ENCODE measurements around the gene RXFP3. TPM values are rescaled to one million over a fixed set of nuclear protein-coding genes. Genes with fewer than 3 reads are reported as not detected.

RXFP3 gene
- total RNA-seq, 2 donors from 2014 or later: not detected

DNA sequence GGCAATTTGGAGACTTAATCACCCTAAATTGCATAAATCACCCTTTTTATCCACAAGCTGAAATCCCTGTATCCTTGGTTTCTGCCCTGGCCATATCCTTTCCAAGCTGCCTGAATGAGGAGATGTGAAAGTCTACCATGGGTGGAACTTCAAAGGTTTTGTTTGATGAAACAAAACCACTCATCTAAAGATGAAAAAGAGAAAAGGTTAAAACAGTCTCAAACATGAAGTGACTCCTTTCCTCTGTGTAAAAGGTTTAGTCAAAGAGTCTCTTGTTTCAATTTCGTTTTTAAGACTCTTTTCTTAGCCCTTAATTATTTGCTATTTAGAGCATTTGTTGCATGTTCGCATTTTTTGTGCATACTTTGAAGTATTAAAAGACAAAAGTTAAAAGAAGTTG, 37.1 kb downstream of the RXFP3 start:
- H3K4me1 ChIP-seq: peaks cover 11% of the 10 kb centered on the region
- H3K36me3 ChIP-seq (replicated peaks in 1 of 2; ENCODE audit: insufficient read depth in 1 of 2, low read depth in 2 of 2): no peaks in the 10 kb centered on the region
- no peak overlapping the region for H3K27ac ChIP-seq
- no peaks in the 10 kb centered on the region for H3K9me3 ChIP-seq
- H3K27me3 ChIP-seq: no peaks in the 10 kb centered on the region
- ATAC-seq: no peak
- DNase-seq: no peak
- intact Hi-C loops (cut with DNase I): no loop called here
- TF ChIP-seq POLR2A (IDR thresholded peaks at IDR 0.05): no peak
- no peak overlapping the region for H3K4me3 ChIP-seq
- 53 to 54% methylated on average over 2 of the region's 2 CpGs for WGBS, 2 donors

DNA sequence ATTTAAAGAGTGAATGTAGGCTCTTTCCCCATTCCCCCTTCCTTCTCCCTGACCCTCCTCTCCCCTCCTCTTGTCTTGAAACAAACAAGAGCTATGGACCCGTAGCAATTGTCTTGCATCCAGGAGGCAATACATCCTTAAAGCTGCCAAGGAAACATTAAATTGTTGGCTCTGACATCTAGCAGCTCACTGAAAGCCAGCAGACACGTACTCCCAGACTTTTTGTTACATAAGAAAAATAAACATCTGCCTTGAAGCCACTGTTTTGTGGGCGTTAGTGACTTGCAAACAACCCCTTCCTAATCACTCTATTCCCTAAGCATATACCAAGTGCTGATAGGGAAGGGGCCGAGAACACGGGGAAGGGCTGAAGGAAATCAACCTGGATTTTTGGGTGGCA, 39.7 kb downstream of the RXFP3 start:
- 39 to 41% methylated on average over 5 of the region's 5 CpGs for WGBS, 2 donors
- DNase-seq: no peak
- intact Hi-C loops (cut with DNase I): no loop called here
- TF ChIP-seq, protein P1, sequence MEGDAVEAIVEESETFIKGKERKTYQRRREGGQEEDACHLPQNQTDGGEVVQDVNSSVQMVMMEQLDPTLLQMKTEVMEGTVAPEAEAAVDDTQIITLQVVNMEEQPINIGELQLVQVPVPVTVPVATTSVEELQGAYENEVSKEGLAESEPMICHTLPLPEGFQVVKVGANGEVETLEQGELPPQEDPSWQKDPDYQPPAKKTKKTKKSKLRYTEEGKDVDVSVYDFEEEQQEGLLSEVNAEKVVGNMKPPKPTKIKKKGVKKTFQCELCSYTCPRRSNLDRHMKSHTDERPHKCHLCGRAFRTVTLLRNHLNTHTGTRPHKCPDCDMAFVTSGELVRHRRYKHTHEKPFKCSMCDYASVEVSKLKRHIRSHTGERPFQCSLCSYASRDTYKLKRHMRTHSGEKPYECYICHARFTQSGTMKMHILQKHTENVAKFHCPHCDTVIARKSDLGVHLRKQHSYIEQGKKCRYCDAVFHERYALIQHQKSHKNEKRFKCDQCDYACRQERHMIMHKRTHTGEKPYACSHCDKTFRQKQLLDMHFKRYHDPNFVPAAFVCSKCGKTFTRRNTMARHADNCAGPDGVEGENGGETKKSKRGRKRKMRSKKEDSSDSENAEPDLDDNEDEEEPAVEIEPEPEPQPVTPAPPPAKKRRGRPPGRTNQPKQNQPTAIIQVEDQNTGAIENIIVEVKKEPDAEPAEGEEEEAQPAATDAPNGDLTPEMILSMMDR (IDR thresholded peaks at IDR 0.05): no peak
- TF ChIP-seq POLR2A (IDR thresholded peaks at IDR 0.05): no peak
- Histone ChIP-seq H3K4me3 (no peak overlapping the region), H3K36me3 (replicated peaks in 1 of 2; ENCODE audit: insufficient read depth in 1 of 2, low read depth in 2 of 2) (no peaks in the 10 kb centered on the region), H3K9me3 (no peaks in the 10 kb centered on the region), H3K4me1 (peaks cover 9% of the 10 kb centered on the region), H3K27me3 (no peaks in the 10 kb centered on the region), H3K27ac (no peak overlapping the region)
- ATAC-seq: no peak

DNA sequence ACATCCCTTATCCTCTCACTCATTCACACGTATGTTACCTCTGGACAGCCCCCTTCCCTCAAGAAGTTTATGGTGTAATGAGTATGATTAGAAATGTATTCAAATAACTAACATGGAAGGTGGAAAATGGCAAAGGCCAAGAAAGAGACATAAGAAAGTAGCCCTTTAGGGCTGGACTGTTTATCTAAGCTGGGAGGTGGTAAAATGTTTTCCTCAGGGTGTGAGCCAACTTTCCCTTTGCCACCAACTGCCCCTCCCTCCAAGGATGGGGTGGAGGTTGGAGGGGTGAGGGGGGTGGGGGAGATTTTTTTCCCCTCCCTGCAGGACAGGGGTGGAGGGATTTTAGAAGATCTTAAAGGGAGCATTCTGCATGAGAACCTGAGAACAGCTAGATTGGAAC, 40.1 kb downstream of the RXFP3 start:
- Histone ChIP-seq H3K27me3 (no peaks in the 10 kb centered on the region), H3K27ac (no peak overlapping the region), H3K4me3 (no peak overlapping the region), H3K36me3 (replicated peaks in 1 of 2; ENCODE audit: insufficient read depth in 1 of 2, low read depth in 2 of 2) (no peaks in the 10 kb centered on the region), H3K4me1 (peaks cover 9% of the 10 kb centered on the region), H3K9me3 (no peaks in the 10 kb centered on the region)
- 75 to 85% methylated on average over 1 of the region's 1 CpG for WGBS, 2 donors
- ATAC-seq (no peak), DNase-seq (no peak)
- TF ChIP-seq, protein P1 (IDR thresholded peaks at IDR 0.05): no peak
- TF ChIP-seq POLR2A (IDR thresholded peaks at IDR 0.05): no peak
- intact Hi-C loops (cut with DNase I): no loop called here

DNA sequence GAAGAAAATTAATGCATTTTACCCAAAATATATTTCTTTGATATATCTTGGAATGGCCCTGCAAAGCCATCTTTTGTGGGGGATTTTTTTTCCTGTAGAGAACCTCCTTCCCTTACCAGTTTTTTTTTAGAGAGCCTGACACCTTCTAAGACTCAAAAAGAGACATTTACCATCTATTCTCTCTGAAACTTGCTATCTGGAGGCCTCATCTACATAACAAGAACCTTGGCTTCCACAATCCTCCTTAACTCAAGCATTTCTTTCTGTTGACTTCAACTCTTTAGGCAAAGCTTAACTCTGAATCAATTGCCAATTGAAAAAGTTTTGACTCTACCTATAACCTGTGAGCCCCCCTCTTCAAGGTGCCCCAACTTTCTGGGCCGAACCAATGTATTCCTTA, 42.1 kb downstream of the RXFP3 start:
- no peaks in the 10 kb centered on the region for H3K36me3 ChIP-seq (replicated peaks in 1 of 2; ENCODE audit: insufficient read depth in 1 of 2, low read depth in 2 of 2)
- intact Hi-C loops (cut with DNase I): no loop called here
- H3K9me3 ChIP-seq: no peaks in the 10 kb centered on the region
- ATAC-seq (no peak), DNase-seq (no peak)
- TF ChIP-seq POLR2A (IDR thresholded peaks at IDR 0.05): no peak
- TF ChIP-seq, protein P1 (IDR thresholded peaks at IDR 0.05): no peak
- H3K4me1 ChIP-seq: peaks cover 14% of the 10 kb centered on the region
- WGBS, 2 donors: 90 to 91% methylated on average over 1 of the region's 1 CpG
- H3K27me3 ChIP-seq: no peaks in the 10 kb centered on the region
- no peak overlapping the region for H3K4me3 ChIP-seq
- H3K27ac ChIP-seq: no peak overlapping the region

DNA sequence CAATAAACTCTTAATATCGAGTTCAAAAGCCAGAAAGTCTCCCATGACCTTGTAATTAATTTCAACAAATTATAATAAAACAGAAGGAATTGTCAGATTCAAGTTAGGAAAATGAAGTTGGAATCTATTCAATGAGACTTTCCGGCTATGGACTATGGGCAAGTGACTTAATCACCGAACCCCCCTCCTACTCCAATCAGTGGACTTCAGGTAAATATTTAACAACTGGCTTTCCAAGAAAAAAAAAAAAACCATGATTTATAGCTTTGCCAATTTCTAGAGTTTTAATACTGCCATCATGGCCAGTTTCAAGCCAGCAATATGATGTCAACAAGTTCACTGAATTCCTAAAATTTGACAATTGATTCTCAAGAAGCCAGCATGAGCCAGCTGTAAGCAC, 43.8 kb downstream of the RXFP3 start:
- Histone ChIP-seq H3K4me1 (peaks cover 17% of the 10 kb centered on the region), H3K4me3 (no peak overlapping the region), H3K27ac (no peak overlapping the region), H3K36me3 (replicated peaks in 1 of 2; ENCODE audit: insufficient read depth in 1 of 2, low read depth in 2 of 2) (no peaks in the 10 kb centered on the region), H3K27me3 (no peaks in the 10 kb centered on the region), H3K9me3 (no peaks in the 10 kb centered on the region)
- ATAC-seq (peak; percentile 40), DNase-seq (no peak)
- WGBS, 2 donors: 19 to 27% methylated on average over 3 of the region's 3 CpGs
- intact Hi-C loops (cut with DNase I): no loop called here
- TF ChIP-seq, protein P1 (IDR thresholded peaks at IDR 0.05): no peak
- no peak for TF ChIP-seq POLR2A (IDR thresholded peaks at IDR 0.05)
